Measurements from ENCODE around the gene WSB1.
A peak's percentile ranks its signal among the peaks of the same experiment; 100 is the strongest.
"Not testable (repeated sequence)": the region's sequence is repeated elsewhere in the genome, so short reads cannot be mapped to it uniquely, and the experiment has no call there.

WSB1 gene

DNA sequence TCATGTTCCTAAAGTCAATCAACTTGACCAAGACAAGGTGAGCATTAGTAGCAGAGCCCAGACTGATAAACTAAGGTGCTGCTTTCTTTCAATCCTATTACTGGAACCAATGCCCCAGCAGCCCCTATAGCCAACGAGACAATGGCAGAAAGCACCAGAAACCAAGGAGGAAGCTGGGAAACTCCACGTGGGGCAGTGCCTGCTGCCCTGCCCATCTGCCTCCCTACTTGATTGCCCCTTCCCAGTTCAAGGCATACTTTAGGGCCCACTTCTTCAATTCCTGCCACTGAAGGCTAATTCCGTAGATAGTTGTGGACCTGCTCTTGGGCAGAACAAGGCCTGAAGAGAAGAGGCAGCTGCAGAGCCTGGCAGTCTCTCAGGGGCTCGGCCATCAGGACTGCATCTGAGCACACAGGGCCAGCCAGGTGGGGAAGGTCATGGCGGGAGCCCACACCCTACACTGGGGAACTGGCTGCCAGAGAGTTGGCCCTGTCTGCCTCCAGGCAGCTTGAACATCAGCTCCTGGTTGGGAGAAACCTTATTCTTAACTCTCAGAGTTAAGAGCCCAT is 30.9 kb downstream of the WSB1 start:
- Mint-ChIP-seq H3K4me1 (peaks cover 52% of the 10 kb centered on the region), H3K4me3 (no peak overlapping the region), H3K36me3 (ENCODE audit: low read depth) (peaks cover 4% of the 10 kb centered on the region), H3K27ac (no peak overlapping the region), H3K9me3 (no peaks in the 10 kb centered on the region), H3K27me3 (ENCODE audit: low read depth) (no peaks in the 10 kb centered on the region)
- TF ChIP-seq, protein P1, sequence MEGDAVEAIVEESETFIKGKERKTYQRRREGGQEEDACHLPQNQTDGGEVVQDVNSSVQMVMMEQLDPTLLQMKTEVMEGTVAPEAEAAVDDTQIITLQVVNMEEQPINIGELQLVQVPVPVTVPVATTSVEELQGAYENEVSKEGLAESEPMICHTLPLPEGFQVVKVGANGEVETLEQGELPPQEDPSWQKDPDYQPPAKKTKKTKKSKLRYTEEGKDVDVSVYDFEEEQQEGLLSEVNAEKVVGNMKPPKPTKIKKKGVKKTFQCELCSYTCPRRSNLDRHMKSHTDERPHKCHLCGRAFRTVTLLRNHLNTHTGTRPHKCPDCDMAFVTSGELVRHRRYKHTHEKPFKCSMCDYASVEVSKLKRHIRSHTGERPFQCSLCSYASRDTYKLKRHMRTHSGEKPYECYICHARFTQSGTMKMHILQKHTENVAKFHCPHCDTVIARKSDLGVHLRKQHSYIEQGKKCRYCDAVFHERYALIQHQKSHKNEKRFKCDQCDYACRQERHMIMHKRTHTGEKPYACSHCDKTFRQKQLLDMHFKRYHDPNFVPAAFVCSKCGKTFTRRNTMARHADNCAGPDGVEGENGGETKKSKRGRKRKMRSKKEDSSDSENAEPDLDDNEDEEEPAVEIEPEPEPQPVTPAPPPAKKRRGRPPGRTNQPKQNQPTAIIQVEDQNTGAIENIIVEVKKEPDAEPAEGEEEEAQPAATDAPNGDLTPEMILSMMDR (IDR thresholded peaks at IDR 0.05; ENCODE audit: unreplicated experiment in 3 of 3): no peak

DNA sequence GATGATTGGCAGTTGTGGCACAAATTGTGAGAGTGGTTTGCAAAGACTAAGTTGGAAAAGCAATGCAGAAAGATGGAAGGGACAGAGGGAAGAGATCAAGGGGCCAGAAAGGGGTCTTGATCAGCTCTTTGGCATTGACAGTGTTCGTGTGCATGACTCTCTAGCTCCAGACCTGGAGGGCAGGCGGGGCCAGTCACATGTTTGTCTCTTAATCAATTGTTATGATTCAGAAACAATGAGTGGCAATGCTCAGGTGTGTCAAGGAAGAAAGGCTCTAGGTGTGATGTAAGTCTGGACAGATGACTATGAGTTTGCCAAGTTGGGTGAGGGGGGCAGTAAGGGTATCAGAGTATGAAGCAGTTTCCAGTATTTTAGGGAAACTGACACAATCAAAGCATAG is 32.1 kb downstream of the WSB1 start:
- TF ChIP-seq, protein P1 (IDR thresholded peaks at IDR 0.05; ENCODE audit: unreplicated experiment in 3 of 3): no peak
- Mint-ChIP-seq H3K4me1 (peaks cover 45% of the 10 kb centered on the region), H3K27ac (no peak overlapping the region), H3K9me3 (no peaks in the 10 kb centered on the region), H3K36me3 (ENCODE audit: low read depth) (no peaks in the 10 kb centered on the region), H3K27me3 (ENCODE audit: low read depth) (no peaks in the 10 kb centered on the region), H3K4me3 (no peak overlapping the region)

DNA sequence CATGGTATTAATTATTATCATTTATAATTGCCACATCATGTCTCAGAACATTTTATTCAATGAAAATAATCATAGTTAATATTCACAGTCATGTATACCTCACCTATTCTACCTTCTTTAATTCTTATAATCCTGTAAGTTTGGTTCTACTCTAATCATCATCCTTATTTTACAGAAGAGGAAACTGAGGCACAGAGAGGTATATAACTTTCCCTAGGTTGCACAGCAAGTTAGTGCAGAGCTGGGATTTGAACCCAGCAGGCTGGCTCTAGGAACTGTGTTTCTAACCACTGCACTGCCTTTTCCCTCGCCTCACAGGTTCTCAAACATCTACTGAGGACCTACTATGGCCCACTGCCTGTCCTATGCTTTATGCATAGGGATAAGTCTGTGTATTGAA is 32.7 kb downstream of the WSB1 start:
- H3K36me3 Mint-ChIP-seq (ENCODE audit: low read depth): no peaks in the 10 kb centered on the region
- H3K27me3 Mint-ChIP-seq (ENCODE audit: low read depth): no peaks in the 10 kb centered on the region
- H3K27ac Mint-ChIP-seq: no peak overlapping the region
- H3K4me3 Mint-ChIP-seq: no peak overlapping the region
- TF ChIP-seq, protein P1 (IDR thresholded peaks at IDR 0.05; ENCODE audit: unreplicated experiment in 3 of 3): no peak
- no peaks in the 10 kb centered on the region for H3K9me3 Mint-ChIP-seq
- peaks cover 49% of the 10 kb centered on the region for H3K4me1 Mint-ChIP-seq

DNA sequence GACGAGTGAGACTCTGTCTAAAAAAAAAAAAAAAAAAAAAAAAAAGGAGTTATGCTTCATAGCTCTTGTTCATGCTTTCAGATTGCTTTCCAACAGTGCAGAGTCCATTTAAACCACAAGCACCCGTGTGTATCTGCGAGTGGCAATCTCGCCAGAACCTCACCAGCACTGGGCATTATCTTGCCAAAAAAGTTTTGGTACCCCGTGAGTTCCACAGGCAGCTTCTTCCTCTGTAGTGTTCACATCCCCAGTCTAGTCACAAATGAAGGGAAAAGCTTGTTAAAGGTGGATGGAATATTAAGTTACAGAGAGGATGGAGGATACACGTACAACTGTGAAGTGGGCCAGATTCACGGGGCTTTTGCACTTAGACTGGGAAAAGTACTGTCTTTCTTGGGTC is 33.5 kb downstream of the WSB1 start:
- Mint-ChIP-seq H3K27ac (peak overlapping the region in 1 of 3 experiments; percentile 62), H3K36me3 (ENCODE audit: low read depth) (no peaks in the 10 kb centered on the region), H3K9me3 (no peaks in the 10 kb centered on the region), H3K27me3 (ENCODE audit: low read depth) (no peaks in the 10 kb centered on the region), H3K4me3 (no peak overlapping the region), H3K4me1 (peaks cover 57% of the 10 kb centered on the region)
- TF ChIP-seq, protein P1 (IDR thresholded peaks at IDR 0.05; ENCODE audit: unreplicated experiment in 3 of 3): no peak

DNA sequence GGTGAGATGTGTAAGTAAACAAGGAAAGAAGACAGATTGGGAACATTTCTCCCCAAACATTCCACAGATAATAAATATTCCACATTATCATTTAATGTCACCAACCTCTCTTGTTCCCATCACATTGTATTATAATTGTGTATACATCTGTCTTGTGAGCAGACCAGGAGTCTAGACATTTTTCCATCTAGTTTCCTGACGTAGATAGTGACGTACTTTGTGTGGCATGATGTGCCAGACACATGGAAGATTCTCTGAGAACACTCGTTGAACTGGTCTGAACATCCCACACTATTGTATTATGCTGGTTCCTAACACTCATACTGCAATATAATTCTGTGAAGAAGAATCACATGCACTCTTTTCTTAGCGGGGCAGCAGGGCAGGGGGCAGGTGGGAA is 34.0 kb downstream of the WSB1 start:
- no peaks in the 10 kb centered on the region for H3K9me3 Mint-ChIP-seq
- H3K4me3 Mint-ChIP-seq: no peak overlapping the region
- H3K27me3 Mint-ChIP-seq (ENCODE audit: low read depth): no peaks in the 10 kb centered on the region
- peak overlapping the region in 2 of 3 experiments; percentile 62 to 76 for H3K27ac Mint-ChIP-seq
- TF ChIP-seq, protein P1 (IDR thresholded peaks at IDR 0.05; ENCODE audit: unreplicated experiment in 3 of 3): no peak
- H3K4me1 Mint-ChIP-seq: peaks cover 61% of the 10 kb centered on the region
- H3K36me3 Mint-ChIP-seq (ENCODE audit: low read depth): no peaks in the 10 kb centered on the region

DNA sequence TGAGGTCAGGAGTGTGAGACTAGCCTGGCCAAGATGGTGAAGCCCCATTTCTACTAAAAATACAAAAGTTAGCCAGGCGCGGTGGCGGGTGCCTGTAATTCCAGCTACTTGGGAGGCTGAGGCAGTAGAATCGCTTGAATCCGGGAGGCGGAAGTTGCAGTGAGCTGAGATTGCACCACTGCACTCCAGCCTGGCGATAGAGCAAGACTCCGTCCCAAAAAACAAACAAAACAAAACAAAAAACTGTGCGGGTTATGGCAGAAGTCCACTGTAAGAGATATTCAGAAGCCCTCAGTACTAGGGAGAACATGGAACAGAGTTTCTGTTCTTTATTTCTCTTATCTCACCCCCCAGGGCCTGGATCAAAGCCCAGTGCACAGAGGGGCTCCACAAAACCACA is 34.8 kb downstream of the WSB1 start:
- Mint-ChIP-seq H3K4me1 (peaks cover 60% of the 10 kb centered on the region), H3K27ac (peak overlapping the region in 1 of 3 experiments; percentile 31)
- not testable (repeated sequence) for H3K36me3 Mint-ChIP-seq (ENCODE audit: low read depth); H3K9me3 Mint-ChIP-seq; H3K4me3 Mint-ChIP-seq; H3K27me3 Mint-ChIP-seq (ENCODE audit: low read depth)

Measured in nephron (organoid).